GM12874 (cell line): ENCODE results near the gene C11orf91.

Experiments used
- CTCF ChIP-seq: IDR thresholded peaks from 2 replicates; pipeline ENCODE4 v1.5.1; 2011; ENCODE audit warnings: low read depth, mild to moderate bottlenecking, control low read depth, low read length, moderate library complexity; ENCODE audit not compliant: insufficient read depth

C11orf91 gene

DNA sequence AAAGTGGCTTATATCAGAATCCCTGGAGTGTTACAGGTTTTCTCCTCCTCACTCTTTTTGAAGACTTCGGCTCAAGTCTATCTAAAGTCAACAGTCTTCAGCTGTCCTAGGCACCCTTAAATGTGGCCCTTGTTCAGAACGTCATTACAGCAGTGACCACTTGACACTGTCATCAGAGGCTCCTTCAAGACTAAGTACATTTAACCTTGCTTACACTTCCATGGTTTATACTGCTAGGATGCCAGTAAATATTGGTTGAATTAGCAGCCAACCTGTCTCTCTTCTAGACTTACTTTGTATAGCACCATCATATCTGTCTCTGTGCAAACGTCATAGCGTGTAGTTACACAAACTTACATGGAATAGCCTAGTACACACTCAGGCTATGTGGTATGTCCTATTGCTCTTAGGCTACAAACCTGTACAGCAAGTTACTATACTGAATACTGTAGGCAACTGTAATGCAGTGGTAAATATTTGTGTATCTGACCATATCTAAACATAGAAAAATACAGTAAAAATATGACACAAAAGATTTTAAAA lies 13.3 kb upstream of the C11orf91 start:
- TF ChIP-seq CTCF = no peak

DNA sequence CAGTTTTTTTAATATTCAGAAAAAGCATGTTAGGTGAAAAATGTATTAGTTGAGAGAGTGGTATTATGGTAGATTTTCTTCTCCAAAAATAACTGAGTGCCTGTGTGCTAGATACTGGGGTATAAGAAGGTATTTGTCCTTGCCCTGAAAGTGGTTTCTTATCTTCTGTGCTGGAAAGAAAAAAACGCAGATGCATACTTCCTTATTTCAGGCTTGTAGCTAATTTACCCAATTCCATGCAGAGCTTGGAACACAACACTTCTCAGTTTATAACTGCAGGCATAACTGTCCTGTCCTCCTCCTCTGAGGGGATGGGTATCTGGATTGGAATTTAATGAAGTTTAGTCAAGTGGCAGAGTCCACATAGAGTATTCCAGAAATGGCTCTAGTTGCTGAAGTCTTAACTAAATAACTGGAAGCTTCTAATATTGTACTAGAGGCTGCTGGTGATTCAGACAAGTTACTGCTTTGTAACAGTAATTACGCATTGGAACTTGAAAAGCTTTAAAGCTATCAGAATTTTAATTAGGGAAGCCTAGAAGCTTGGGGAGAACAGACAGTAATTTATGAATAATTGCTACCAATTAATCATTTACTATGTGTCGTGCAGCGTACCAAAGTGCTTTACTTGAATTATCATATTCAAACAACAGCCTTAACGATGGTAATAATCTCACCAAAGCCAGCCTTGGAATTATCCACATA lies 12.7 kb upstream of the C11orf91 start:
- no peak for TF ChIP-seq CTCF

- TF ChIP-seq CTCF = no peak
These were observed 11.8 kb upstream of the C11orf91 start for GRCh38 chr11:33712436-33712835.

- TF ChIP-seq CTCF = no peak
These were observed 8.8 kb upstream of the C11orf91 start for GRCh38 chr11:33709466-33709865.

DNA sequence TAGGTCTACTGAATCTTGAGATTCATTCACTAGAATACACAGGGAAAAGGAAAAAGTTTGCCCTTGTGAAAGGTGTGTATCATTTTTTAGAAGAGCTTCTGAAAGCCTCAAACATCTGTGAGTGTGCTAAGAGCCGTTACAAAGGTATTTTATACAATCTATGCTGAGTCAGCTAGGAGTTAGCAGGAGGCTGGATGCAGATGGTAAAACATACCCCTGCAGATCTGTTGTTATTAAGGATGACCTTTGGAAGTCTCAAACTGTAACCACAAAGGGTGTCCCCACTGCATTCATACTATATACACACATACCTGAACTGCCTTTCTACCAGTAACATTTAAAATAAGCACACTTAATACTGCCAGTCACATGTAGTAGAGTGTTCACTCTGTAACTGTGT lies 8.4 kb upstream of the C11orf91 start:
- no peak for TF ChIP-seq CTCF

DNA sequence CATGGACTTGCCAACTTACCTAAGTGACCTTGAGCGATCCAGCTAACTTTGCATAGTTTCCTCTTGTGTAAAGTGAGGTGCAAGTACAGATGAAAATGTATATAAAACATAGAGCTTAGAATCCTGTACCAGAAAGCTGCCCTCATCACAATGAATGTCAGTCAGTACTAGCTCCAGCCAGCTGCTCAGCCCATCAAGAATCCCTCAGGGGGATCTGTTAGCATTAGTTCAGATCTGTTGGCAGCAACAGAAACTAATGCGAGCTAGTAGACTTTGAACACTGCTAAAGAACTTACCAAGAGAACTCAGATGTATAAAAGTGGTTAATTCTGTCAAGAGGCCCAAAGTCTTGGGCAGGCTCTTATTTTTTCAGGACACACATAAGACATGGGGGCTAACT lies 6.3 kb upstream of the C11orf91 start:
- no peak for TF ChIP-seq CTCF

GRCh38 chr11:33706546-33706945 lies 5.9 kb upstream of the C11orf91 start:
- no peak for TF ChIP-seq CTCF
